GM21786 (cell line): ENCODE measurements around the gene RNF213.
"Not testable (repeated sequence)": the region's sequence is repeated elsewhere in the genome, so short reads cannot be mapped to it uniquely, and the experiment has no call there.

Experiments used
- ATAC-seq: cut with Tn5 transposase; IDR thresholded peaks from one replicate; pipeline ENCODE4 v1.9.1; 2021; ENCODE audit not compliant: unreplicated experiment

The RNF213 gene

GRCh38 chr17:80388175-80388574, 127.5 kb downstream of the RNF213 start:
- no peak for ATAC-seq

- no peak for ATAC-seq
These were observed 127.9 kb downstream of the RNF213 start for GRCh38 chr17:80388601-80389000.

GRCh38 chr17:80389011-80389995, 128.7 kb downstream of the RNF213 start:
- ATAC-seq: no peak

- ATAC-seq: no peak
These were observed 132.7 kb downstream of the RNF213 start for GRCh38 chr17:80393241-80393890.

GRCh38 chr17:80393961-80394360, 133.3 kb downstream of the RNF213 start:
- ATAC-seq: no peak

GRCh38 chr17:80394629-80395216, 134.1 kb downstream of the RNF213 start:
- no peak for ATAC-seq

- no peak for ATAC-seq
These were observed 134.9 kb downstream of the RNF213 start for GRCh38 chr17:80395402-80396151.

- ATAC-seq: no peak
These were observed 135.7 kb downstream of the RNF213 start for GRCh38 chr17:80396157-80397033.

GRCh38 chr17:80397034-80397387, 136.4 kb downstream of the RNF213 start:
- no peak for ATAC-seq

GRCh38 chr17:80397686-80398085, 137.0 kb downstream of the RNF213 start:
- no peak for ATAC-seq

GRCh38 chr17:80401086-80401485, 140.4 kb downstream of the RNF213 start:
- not testable (repeated sequence) for ATAC-seq

- ATAC-seq: not testable (repeated sequence)
These were observed 141.4 kb downstream of the RNF213 start for GRCh38 chr17:80402102-80402501.

- ATAC-seq: no peak
These were observed 142.3 kb downstream of the RNF213 start for GRCh38 chr17:80402959-80403358.

- no peak for ATAC-seq
These were observed 145.5 kb downstream of the RNF213 start for GRCh38 chr17:80406146-80406545.

GRCh38 chr17:80407917-80408316, 147.3 kb downstream of the RNF213 start:
- ATAC-seq: not testable (repeated sequence)

- no peak for ATAC-seq
These were observed 148.2 kb downstream of the RNF213 start for GRCh38 chr17:80408872-80409271.

GRCh38 chr17:80409626-80410025, 149.0 kb downstream of the RNF213 start:
- ATAC-seq: no peak

- not testable (repeated sequence) for ATAC-seq
These were observed 149.9 kb downstream of the RNF213 start for GRCh38 chr17:80410441-80411087.

GRCh38 chr17:80413771-80414507, 153.3 kb downstream of the RNF213 start:
- ATAC-seq: no peak
